DND-41 (cell line): Measurements from ENCODE around the gene FLT3.

ENCODE experiments used
- ATAC-seq: fragments of 200-7000 bp; cut with Tn5 transposase; 3 replicates; pipeline ENCODE4 v1.9.1; 2021; ENCODE audit warnings: low read depth; ENCODE audit not compliant: insufficient read depth
- DNase-seq: peaks from one replicate; pipeline ENCODE4 v3.0.0-alpha.2; 2020
- H2AFZ ChIP-seq: 2 replicates; pipeline ENCODE4 v1.6.0; 2012; ENCODE audit warnings: low read depth, low read length
- H3K27ac ChIP-seq: 2 replicates; pipeline ENCODE4 v1.5.1; 2012; ENCODE audit warnings: low read length, inconsistent platforms
- H3K27me3 ChIP-seq: fragments of 200-600 bp; sonication (generic); 2 replicates; pipeline ENCODE4 v1.6.0; 2012; ENCODE audit warnings: low read length, mild to moderate bottlenecking, inconsistent platforms; ENCODE audit not compliant: insufficient read depth, poor library complexity
- H3K36me3 ChIP-seq: 2 replicates; pipeline ENCODE4 v1.5.1; 2012; ENCODE audit warnings: low read length, inconsistent platforms; ENCODE audit not compliant: insufficient read depth
- H3K4me1 ChIP-seq: 2 replicates; pipeline ENCODE4 v1.5.1; 2012; ENCODE audit warnings: mild to moderate bottlenecking, low read length; ENCODE audit not compliant: insufficient read depth
- H3K4me2 ChIP-seq: 2 replicates; pipeline ENCODE4 v1.6.0; 2012; ENCODE audit warnings: mild to moderate bottlenecking, moderate library complexity, low read length, inconsistent platforms; ENCODE audit not compliant: insufficient read depth
- H3K4me3 ChIP-seq, 2 experiments: fragments of 200-600 bp in 1 of 2; shearing (Covaris generic) in 1 of 2; 2 replicates each; pipeline ENCODE4 v1.5.1; 2012 to 2016; ENCODE audit warnings: inconsistent platforms in 2 of 2, low read length in 2 of 2, mild to moderate bottlenecking in 2 of 2, low read depth in 1 of 2, moderate library complexity in 1 of 2
- H3K79me2 ChIP-seq: 2 replicates; pipeline ENCODE4 v1.6.0; 2012; ENCODE audit warnings: low read length, inconsistent platforms; ENCODE audit not compliant: insufficient read depth
- H3K9ac ChIP-seq: 2 replicates; pipeline ENCODE4 v1.6.0; 2012; ENCODE audit warnings: low read depth, mild to moderate bottlenecking, inconsistent platforms, low read length, moderate library complexity
- H3K9me3 ChIP-seq: 2 replicates; pipeline ENCODE4 v1.5.1; 2012; ENCODE audit warnings: low read length, moderate library complexity, mild to moderate bottlenecking, inconsistent platforms; ENCODE audit not compliant: insufficient read depth, severe bottlenecking
- H4K20me1 ChIP-seq: 2 replicates; pipeline ENCODE4 v1.6.0; 2012; ENCODE audit warnings: low read length; ENCODE audit not compliant: insufficient read depth
- EZH2 ChIP-seq: IDR thresholded peaks from 3 replicates; pipeline ENCODE4 v1.6.1; 2012; ENCODE audit warnings: borderline replicate concordance, low read depth, mild to moderate bottlenecking, moderate library complexity, low read length, inconsistent platforms; ENCODE audit not compliant: severe bottlenecking
- TF ChIP-seq, protein P1 (sequence below): IDR thresholded peaks from 2 replicates; pipeline ENCODE4 v1.5.1; 2012; ENCODE audit warnings: borderline replicate concordance, low read length, moderate library complexity, mild to moderate bottlenecking; ENCODE audit not compliant: poor library complexity, severe bottlenecking; ENCODE audit errors: extremely low read depth

The FLT3 gene

DNA sequence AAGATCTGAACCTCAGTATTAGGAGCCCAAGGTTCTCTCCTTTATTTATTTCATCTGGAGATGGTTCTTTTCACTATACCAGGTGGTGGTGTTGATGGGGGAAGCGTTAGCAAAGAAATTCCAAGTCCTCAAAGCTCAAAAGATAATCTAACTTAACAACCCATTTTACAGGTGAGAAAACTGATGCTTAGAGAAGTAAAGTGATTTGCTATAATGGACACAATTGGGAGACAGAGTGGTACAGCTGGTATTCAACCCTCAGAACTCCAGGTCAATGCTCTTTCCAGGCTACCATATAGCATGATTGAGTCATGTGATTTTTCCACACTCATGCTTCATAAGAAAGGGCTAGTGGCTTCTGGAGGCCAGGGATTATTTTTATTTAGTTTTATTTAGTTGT lies 86.9 kb downstream of the FLT3 start:
- H2AFZ ChIP-seq: no peak overlapping the region
- no peak overlapping the region for H3K4me3 ChIP-seq
- DNase-seq (no peak), ATAC-seq (no peak)
- TF ChIP-seq, protein P1, sequence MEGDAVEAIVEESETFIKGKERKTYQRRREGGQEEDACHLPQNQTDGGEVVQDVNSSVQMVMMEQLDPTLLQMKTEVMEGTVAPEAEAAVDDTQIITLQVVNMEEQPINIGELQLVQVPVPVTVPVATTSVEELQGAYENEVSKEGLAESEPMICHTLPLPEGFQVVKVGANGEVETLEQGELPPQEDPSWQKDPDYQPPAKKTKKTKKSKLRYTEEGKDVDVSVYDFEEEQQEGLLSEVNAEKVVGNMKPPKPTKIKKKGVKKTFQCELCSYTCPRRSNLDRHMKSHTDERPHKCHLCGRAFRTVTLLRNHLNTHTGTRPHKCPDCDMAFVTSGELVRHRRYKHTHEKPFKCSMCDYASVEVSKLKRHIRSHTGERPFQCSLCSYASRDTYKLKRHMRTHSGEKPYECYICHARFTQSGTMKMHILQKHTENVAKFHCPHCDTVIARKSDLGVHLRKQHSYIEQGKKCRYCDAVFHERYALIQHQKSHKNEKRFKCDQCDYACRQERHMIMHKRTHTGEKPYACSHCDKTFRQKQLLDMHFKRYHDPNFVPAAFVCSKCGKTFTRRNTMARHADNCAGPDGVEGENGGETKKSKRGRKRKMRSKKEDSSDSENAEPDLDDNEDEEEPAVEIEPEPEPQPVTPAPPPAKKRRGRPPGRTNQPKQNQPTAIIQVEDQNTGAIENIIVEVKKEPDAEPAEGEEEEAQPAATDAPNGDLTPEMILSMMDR: no peak
- no peak for TF ChIP-seq EZH2
- H3K9ac ChIP-seq: no peak overlapping the region
- H3K27ac ChIP-seq: no peak overlapping the region
- H3K4me1 ChIP-seq: no peaks in the 10 kb centered on the region
- H4K20me1 ChIP-seq: no peaks in the 10 kb centered on the region
- no peaks in the 10 kb centered on the region for H3K9me3 ChIP-seq
- no peak overlapping the region for H3K4me2 ChIP-seq
- no peaks in the 10 kb centered on the region for H3K36me3 ChIP-seq
- H3K27me3 ChIP-seq: no peaks in the 10 kb centered on the region
- H3K79me2 ChIP-seq: no peaks in the 10 kb centered on the region

- Histone ChIP-seq H3K27me3 (no peaks in the 10 kb centered on the region), H3K4me2 (no peak overlapping the region), H4K20me1 (no peaks in the 10 kb centered on the region), H3K4me3 (no peak overlapping the region), H3K36me3 (no peaks in the 10 kb centered on the region), H3K9me3 (no peaks in the 10 kb centered on the region), H3K9ac (no peak overlapping the region), H3K27ac (no peak overlapping the region), H3K79me2 (no peaks in the 10 kb centered on the region), H3K4me1 (no peaks in the 10 kb centered on the region), H2AFZ (no peak overlapping the region)
- TF ChIP-seq, protein P1: no peak
- TF ChIP-seq EZH2: no peak
- DNase-seq (no peak), ATAC-seq (no peak)
Observed at GRCh38 chr13:28012896-28013295, 87.5 kb downstream of the FLT3 start.

DNA sequence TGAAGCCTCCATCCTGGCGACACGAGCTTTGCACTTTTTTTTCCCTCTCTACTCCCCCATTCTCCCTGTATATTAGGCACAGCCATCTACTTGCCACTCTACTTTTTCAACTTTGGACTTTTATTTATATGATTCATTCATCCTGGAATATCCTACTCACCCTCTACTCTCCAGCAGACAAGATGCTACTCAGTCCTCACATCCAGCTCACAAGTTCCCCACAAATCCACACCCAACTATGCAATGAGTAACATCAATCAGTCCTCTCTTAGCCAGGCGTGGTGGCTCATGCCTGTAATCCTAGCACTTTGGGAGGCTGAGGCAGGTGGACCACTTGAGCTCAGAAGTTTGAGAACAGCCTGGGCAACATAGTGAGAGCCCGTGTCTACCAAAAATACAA lies 88.0 kb downstream of the FLT3 start:
- no peak for ATAC-seq
- H3K9me3 ChIP-seq: no peaks in the 10 kb centered on the region

More for the DNA sequence above, 88.0 kb downstream of the FLT3 start:
- no peak for DNase-seq
- H3K9ac ChIP-seq: no peak overlapping the region
- H3K27ac ChIP-seq: no peak overlapping the region
- H3K27me3 ChIP-seq: no peaks in the 10 kb centered on the region
- H3K4me3 ChIP-seq: no peak overlapping the region
- no peaks in the 10 kb centered on the region for H4K20me1 ChIP-seq
- H3K79me2 ChIP-seq: no peaks in the 10 kb centered on the region
- H3K4me1 ChIP-seq: no peaks in the 10 kb centered on the region
- H3K36me3 ChIP-seq: no peaks in the 10 kb centered on the region
- H2AFZ ChIP-seq: no peak overlapping the region
- no peak overlapping the region for H3K4me2 ChIP-seq
- TF ChIP-seq, protein P1: no peak
- no peak for TF ChIP-seq EZH2
